DOHH2 (cell line): Measurements from ENCODE around the gene SLC26A6.

Source experiments
- EZH2phosphoT487 ChIP-seq: fragments of 200-600 bp; sonication (generic); IDR thresholded peaks from 2 replicates; pipeline ENCODE4 v1.6.1; 2017; ENCODE audit warnings: borderline replicate concordance, mild to moderate bottlenecking, antibody characterized with exemption, low read length, moderate library complexity, mixed read lengths
- TF ChIP-seq, protein P1 (sequence below): fragments of 200-600 bp; sonication (generic); IDR thresholded peaks from one replicate; pipeline ENCODE4 v1.5.1; 2014; ENCODE audit warnings: antibody characterized with exemption, mild to moderate bottlenecking, low read depth, low read length; ENCODE audit not compliant: poor library complexity, severe bottlenecking

DNA sequence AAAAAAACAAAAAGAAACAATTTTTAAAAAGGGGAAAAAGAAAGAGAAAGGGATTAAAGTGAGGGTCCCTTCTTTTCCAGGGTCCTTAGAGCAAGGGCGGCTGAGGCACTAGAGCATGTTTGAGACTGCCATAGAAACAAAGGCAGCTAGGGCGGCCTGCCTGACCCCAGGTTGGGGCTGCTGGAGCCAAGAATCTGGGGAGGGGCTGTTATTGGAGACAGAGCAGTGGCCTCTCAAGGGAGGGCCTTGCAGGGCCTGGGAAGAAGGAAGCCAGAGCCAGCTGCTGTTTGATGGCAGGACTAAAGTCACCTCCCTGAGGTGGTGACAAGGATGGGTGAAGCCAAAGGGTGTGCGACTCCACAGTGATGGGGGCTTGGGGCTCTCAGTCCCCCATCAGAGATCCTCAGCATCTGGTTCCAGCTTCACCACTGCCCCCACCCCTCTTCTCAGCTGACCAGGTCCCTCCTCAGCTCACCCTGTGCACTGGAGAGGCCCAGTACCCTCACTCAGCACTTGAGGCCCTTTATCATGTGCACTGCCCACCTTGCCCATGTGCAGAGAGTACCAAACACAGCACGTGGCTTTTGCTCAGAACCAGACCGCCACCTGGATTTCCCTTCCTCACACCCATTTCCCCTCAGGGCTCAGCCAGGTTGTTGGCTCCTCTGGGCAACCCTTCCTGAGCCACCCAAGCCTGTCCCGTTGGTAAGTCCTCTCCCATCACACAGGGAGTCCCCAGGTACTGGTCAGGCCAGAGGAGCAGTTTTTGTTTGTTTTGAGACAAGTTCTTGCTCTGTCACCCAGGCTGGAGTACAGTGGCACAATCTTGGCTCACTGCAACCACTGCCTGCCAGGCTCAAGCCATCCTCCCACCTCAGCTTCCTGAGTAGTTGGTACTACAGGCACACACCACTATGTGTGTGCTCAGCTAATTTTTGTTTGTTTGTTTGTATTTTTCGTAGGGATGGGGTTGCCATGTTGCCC is 15.4 kb downstream of the SLC26A6 start:
- TF ChIP-seq, protein P1, sequence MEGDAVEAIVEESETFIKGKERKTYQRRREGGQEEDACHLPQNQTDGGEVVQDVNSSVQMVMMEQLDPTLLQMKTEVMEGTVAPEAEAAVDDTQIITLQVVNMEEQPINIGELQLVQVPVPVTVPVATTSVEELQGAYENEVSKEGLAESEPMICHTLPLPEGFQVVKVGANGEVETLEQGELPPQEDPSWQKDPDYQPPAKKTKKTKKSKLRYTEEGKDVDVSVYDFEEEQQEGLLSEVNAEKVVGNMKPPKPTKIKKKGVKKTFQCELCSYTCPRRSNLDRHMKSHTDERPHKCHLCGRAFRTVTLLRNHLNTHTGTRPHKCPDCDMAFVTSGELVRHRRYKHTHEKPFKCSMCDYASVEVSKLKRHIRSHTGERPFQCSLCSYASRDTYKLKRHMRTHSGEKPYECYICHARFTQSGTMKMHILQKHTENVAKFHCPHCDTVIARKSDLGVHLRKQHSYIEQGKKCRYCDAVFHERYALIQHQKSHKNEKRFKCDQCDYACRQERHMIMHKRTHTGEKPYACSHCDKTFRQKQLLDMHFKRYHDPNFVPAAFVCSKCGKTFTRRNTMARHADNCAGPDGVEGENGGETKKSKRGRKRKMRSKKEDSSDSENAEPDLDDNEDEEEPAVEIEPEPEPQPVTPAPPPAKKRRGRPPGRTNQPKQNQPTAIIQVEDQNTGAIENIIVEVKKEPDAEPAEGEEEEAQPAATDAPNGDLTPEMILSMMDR = no peak
- no peak for TF ChIP-seq EZH2phosphoT487
